K562 (cell line): ENCODE data around the gene CHCHD6. TPM values are rescaled to one million over a fixed set of nuclear protein-coding genes. Genes with fewer than 3 reads are reported as not detected.

Source experiments
- ATAC-seq: fragments of 200-7000 bp; cut with Tn5 transposase; 3 replicates; pipeline ENCODE4 v1.9.1; 2020; ENCODE audit warnings: moderate library complexity
- BruUV-seq: library from RNA; stranded (reverse); fragments of 400-500 nt; replicated peaks from 2 replicates; lab custom pipeline; 2021; lab: Mats Ljungman, UMichigan
- CTCF ChIA-PET: fragments of 300-600 bp; formaldehyde crosslinking; extraction: SDS; loops from one replicate; lab custom pipeline; 2021; ENCODE audit warnings: low intra/inter-chr PET ratio; lab: Yijun Ruan, JAX
- POLR2A ChIA-PET: fragments of 300-600, 350-650 bp; sonication (Branson Sonifier 250); formaldehyde crosslinking; extraction: SDS; loops from one replicate; lab custom pipeline; 2021; ENCODE audit warnings: antibody characterized with exemption, inconsistent platforms; lab: Yijun Ruan, JAX
- DNase-seq, 4 experiments: peaks; one replicate each; pipeline versions ENCODE4 v3.0.0 to v3.0.0-alpha.2; 2011 to 2018; ENCODE audit warnings: low spot score in 3 of 4, mixed read lengths in 3 of 4; ENCODE audit errors: extremely low read depth in 1 of 4
- FAIRE-seq: peaks from 2 replicates; lab custom pipeline; 2011; peaks lifted over from hg19 to GRCh38; lab: Jason Lieb, UNC
- H2AFZ ChIP-seq: 2 replicates; pipeline ENCODE4 v1.6.0; 2011; ENCODE audit warnings: low read depth, low read length, control low read depth, inconsistent platforms
- H3K27ac ChIP-seq: fragments of 200-600 bp; 3 replicates; pipeline ENCODE4 v1.8.0; 2011; ENCODE audit warnings: low read depth, mild to moderate bottlenecking, control low read depth, inconsistent platforms, low read length, moderate library complexity, mixed read lengths; ENCODE audit errors: extremely low read depth
- H3K27me3 ChIP-seq, 2 experiments: fragments of 300-600 bp in 1 of 2; 2 replicates in 1 of 2; 3 replicates in 1 of 2; pipeline versions ENCODE4 v1.6.0 to v1.8.0; 2011; ENCODE audit warnings: inconsistent platforms in 2 of 2, low read length in 2 of 2, mild to moderate bottlenecking in 1 of 2, mixed read lengths in 1 of 2, moderate library complexity in 1 of 2; ENCODE audit not compliant: control insufficient read depth in 2 of 2, insufficient read depth in 2 of 2
- H3K36me3 ChIP-seq: fragments of 300-600 bp; 3 replicates; pipeline ENCODE4 v1.8.0; 2011; ENCODE audit warnings: mild to moderate bottlenecking, low read length, inconsistent platforms; ENCODE audit not compliant: control insufficient read depth, insufficient read depth
- H3K4me1 ChIP-seq, 2 experiments: fragments of 200-600 bp in 1 of 2; replicated peaks in 1 of 2; 2 replicates in 1 of 2; 3 replicates in 1 of 2; pipeline versions ENCODE4 v1.5.1 to v1.8.0; 2011; ENCODE audit warnings: inconsistent platforms in 2 of 2, low read length in 2 of 2, mild to moderate bottlenecking in 1 of 2, mixed read lengths in 1 of 2, moderate library complexity in 1 of 2; ENCODE audit not compliant: control insufficient read depth in 2 of 2, insufficient read depth in 2 of 2
- H3K4me2 ChIP-seq: 2 replicates; pipeline ENCODE4 v1.6.1; 2011; ENCODE audit warnings: low read length, control low read depth, inconsistent platforms, mixed read lengths; ENCODE audit not compliant: insufficient read depth
- H3K4me3 ChIP-seq: fragments of 200-600 bp; sonication (generic), shearing (Covaris generic); 2 replicates; pipeline ENCODE4 v1.5.1; 2016; ENCODE audit warnings: control low read depth, inconsistent platforms
- H3K79me2 ChIP-seq: fragments of 200-600 bp; 3 replicates; pipeline ENCODE4 v1.8.0; 2011; ENCODE audit warnings: low read length, inconsistent platforms; ENCODE audit not compliant: control insufficient read depth, insufficient read depth
- H3K9ac ChIP-seq, 2 experiments: 2 replicates each; pipeline versions ENCODE4 v1.6.0 to v1.6.1; 2011; ENCODE audit warnings: low read depth in 2 of 2, low read length in 2 of 2, control low read depth in 1 of 2, inconsistent platforms in 1 of 2, mild to moderate bottlenecking in 1 of 2, mixed read lengths in 1 of 2; ENCODE audit not compliant: insufficient read depth in 1 of 2
- H3K9me1 ChIP-seq: one replicate; pipeline ENCODE4 v1.6.0; 2011; ENCODE audit warnings: inconsistent platforms, mild to moderate bottlenecking, low read length, moderate library complexity; ENCODE audit not compliant: control insufficient read depth, insufficient read depth
- H3K9me3 ChIP-seq: replicated peaks from 2 replicates; pipeline ENCODE4 v1.5.1; 2011; ENCODE audit warnings: low read depth, low read length, inconsistent platforms; ENCODE audit not compliant: control insufficient read depth, insufficient read depth
- H4K20me1 ChIP-seq: replicated peaks from 2 replicates; pipeline ENCODE4 v1.6.1; 2011; ENCODE audit warnings: low read length, inconsistent platforms, mixed read lengths; ENCODE audit not compliant: control insufficient read depth, insufficient read depth
- BMI1 ChIP-seq: fragments of 150-350 bp; IDR thresholded peaks from 2 replicates; pipeline ENCODE4 v1.6.1; 2014; ENCODE audit warnings: low read length
- CREB1 ChIP-seq, 2 experiments: sonication (generic) in 1 of 2; formaldehyde crosslinking in 1 of 2; IDR thresholded peaks; 2 replicates each; pipeline versions ENCODE4 v1.6.1 to v1.8.0; 2012 to 2022; ENCODE audit warnings: inconsistent platforms in 1 of 2, mild to moderate bottlenecking in 1 of 2, missing genetic modification reagents in 1 of 2, moderate library complexity in 1 of 2
- HDAC3 ChIP-seq: fragments of 450-650 bp; IDR thresholded peaks from 2 replicates; pipeline ENCODE4 v1.6.1; 2018; ENCODE audit warnings: borderline replicate concordance, mild to moderate bottlenecking, moderate library complexity; ENCODE audit not compliant: partially characterized antibody
- SIN3A ChIP-seq, 2 experiments: fragments of 150-350 bp in 1 of 2; IDR thresholded peaks; 2 replicates each; pipeline ENCODE4 v1.6.1; 2011 to 2016; ENCODE audit warnings: borderline replicate concordance in 2 of 2, low read depth in 2 of 2, low read length in 2 of 2, mild to moderate bottlenecking in 2 of 2, moderate library complexity in 2 of 2; ENCODE audit not compliant: control insufficient read depth in 1 of 2
- STAT6 ChIP-seq: sonication (generic); formaldehyde crosslinking; IDR thresholded peaks from 2 replicates; pipeline ENCODE4 v1.8.1; 2023; ENCODE audit warnings: mild to moderate bottlenecking, missing genetic modification reagents
- TCFL5 ChIP-seq: fragments of 250-450 bp; sonication (Bioruptor Pico); conservative IDR thresholded peaks from 2 replicates; pipeline ENCODE4 v1.6.1; 2021; ENCODE audit warnings: mild to moderate bottlenecking, moderate library complexity, matching md5 sums
- THAP12 ChIP-seq: fragments of 250-450 bp; sonication (Bioruptor Pico); IDR thresholded peaks from 2 replicates; pipeline ENCODE4 v1.9.0; 2021; ENCODE audit warnings: mild to moderate bottlenecking, inconsistent platforms
- YY1 ChIP-seq, 3 experiments: IDR thresholded peaks; 2 replicates each; pipeline ENCODE4 v1.6.1; 2011; ENCODE audit warnings: low read length in 2 of 3, mild to moderate bottlenecking in 2 of 3, moderate library complexity in 2 of 3, borderline replicate concordance in 1 of 3, control low read depth in 1 of 3, low read depth in 1 of 3; ENCODE audit not compliant: insufficient read depth in 3 of 3, insufficient replicate concordance in 2 of 3, control insufficient read depth in 1 of 3, insufficient read length in 1 of 3; ENCODE audit errors: extremely low read depth in 1 of 3
- ZFP36 ChIP-seq: fragments of 150-350 bp; IDR thresholded peaks from 2 replicates; pipeline ENCODE4 v1.6.1; 2018; ENCODE audit warnings: low read length, low read depth; ENCODE audit not compliant: partially characterized antibody
- WGBS: fragments of 100-300 bp; shearing (Covaris generic); methylation state at CpG from one replicate; pipeline ENCODE4 v1.1.6; 2016; ENCODE audit warnings: low coverage, mixed read lengths; ENCODE audit not compliant: insufficient coverage; ENCODE audit errors: missing lambda C conversion rate; 5-methylcytosine and 5-hydroxymethylcytosine counted together
- in situ Hi-C: fragments of 300-500 bp; cut with MboI; formaldehyde crosslinking; loops from 4 replicates; pipeline ENCODE4 v1.15.0; 2018; ENCODE audit warnings: inconsistent platforms, mixed read lengths
- intact Hi-C: fragments of 100-400 bp; cut with micrococcal nuclease; formaldehyde crosslinking; loops from 2 replicates; pipeline ENCODE4 v1.14.2; 2022
- polyA plus RNA-seq, 8 experiments: library from polyadenylated mRNA; depleted of rRNA in 4 of 8; stranded (reverse) in 5 of 8; unstranded in 3 of 8; fragments of >200 nt; fragmentation: Nextera tagmentation in 2 of 8; fragmentation: Illumina TruSeq in 1 of 8; extraction: Ambion mirVana in 2 of 8; extraction: Trizol in 1 of 8; gene quantifications; 2 replicates each; pipeline versions ENCODE4 v1.2.1 to v1.2.3, GENCODE V29; 2011 to 2014; ENCODE audit warnings: inconsistent platforms in 1 of 8, missing spikeins in 1 of 8
- total RNA-seq, 7 experiments: library from RNA; depleted of rRNA in 6 of 7; stranded (reverse); fragments of >200 nt in 6 of 7; fragmentation: Illumina TruSeq in 2 of 7; extraction: Trizol in 2 of 7; gene quantifications; 2 replicates each; pipeline versions ENCODE4 v1.2.1 to v1.2.3, GENCODE V29; 2011 to 2021; ENCODE audit warnings: low replicate concordance in 1 of 7

The CHCHD6 gene
- total and polyA plus RNA-seq, 9 of the 15 experiments (the other 6 are each of a cell fraction or from before 2014, with no cell fraction given) = 4.6 to 18.6 (median 10.9) TPM

DNA sequence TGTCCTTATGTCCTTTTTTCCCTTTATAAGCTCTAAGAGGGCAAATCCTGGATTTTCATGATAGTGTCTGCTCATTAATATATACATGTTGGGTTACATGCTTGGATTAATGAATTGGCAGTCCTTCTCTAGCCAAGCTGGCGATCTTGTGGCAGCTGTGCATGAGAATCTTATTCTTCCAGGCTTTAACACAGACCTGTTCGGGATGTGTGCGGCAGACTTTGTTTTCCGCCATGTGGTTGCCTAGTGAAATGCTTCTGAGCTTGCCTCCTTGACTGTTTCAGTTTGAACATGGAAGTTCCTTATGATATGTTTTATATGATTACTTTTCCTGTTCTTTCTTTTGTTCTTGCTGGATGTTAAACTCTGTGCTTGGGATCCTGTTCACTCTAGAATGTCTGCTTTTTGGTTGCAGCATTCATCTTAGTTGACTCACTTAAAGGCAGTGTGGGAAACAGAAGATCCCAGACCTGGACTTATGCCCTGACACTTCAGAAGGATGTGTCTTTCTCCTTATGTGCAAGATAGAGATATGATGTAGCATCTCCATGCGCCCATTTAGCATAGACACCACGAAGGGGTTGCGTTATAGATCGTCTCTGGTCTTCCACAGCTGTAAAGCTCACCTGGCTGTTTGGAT is 7.2 kb downstream of the CHCHD6 start:
- in situ Hi-C loops = no loop called here
- DNase-seq (no peak), ATAC-seq (no peak), FAIRE-seq (no peak)
- intact Hi-C loops = no loop called here
- Histone ChIP-seq H3K4me1 (no peaks in the 10 kb centered on the region; a peak in 1 of 5 replicates), H3K9ac (no peak overlapping the region), H4K20me1 (peaks cover 10% of the 10 kb centered on the region; the same call in 1 of the 2 replicates), H3K9me1 (no peaks in the 10 kb centered on the region), H3K27me3 (no peaks in the 10 kb centered on the region), H3K36me3 (no peaks in the 10 kb centered on the region), H3K9me3 (no peaks in the 10 kb centered on the region), H2AFZ (no peak overlapping the region), H3K79me2 (peaks cover 6% of the 10 kb centered on the region; the same call in 2 of the 3 replicates), H3K27ac (no peak overlapping the region), H3K4me3 (no peak overlapping the region), H3K4me2 (no peak overlapping the region)
- POLR2A ChIA-PET = interaction anchor here (0.6 to 1.0 kb wide), 3 partner anchors 8 to 275 kb away, joined by 3 read pairs; no protein-coding TSS in a partner anchor
- CTCF ChIA-PET = no interaction called here
- 61% methylated on average over 6 of the region's 8 CpGs for WGBS
- no peak for TF ChIP-seq ZFP36
- TF ChIP-seq YY1 (IDR thresholded peaks at IDR 0.05; ENCODE audit: borderline replicate concordance in 1 of 3, control insufficient read depth in 1 of 3, extremely low read depth in 1 of 3, insufficient read depth in 3 of 3, insufficient read length in 1 of 3, insufficient replicate concordance in 2 of 3, low read depth in 1 of 3, low read length in 2 of 3) = no peak
- TF ChIP-seq TCFL5 (CRISPR knock-in tag) = no peak
- no peak for TF ChIP-seq THAP12 (CRISPR knock-in tag)
- TF ChIP-seq STAT6 (CRISPR knock-in tag) = no peak
- TF ChIP-seq HDAC3 = no peak
- no peak for TF ChIP-seq CREB1 (IDR thresholded peaks at IDR 0.05)
- no peak for TF ChIP-seq CREB1 (CRISPR knock-in tag; IDR thresholded peaks at IDR 0.05)
- no peak for TF ChIP-seq SIN3A (IDR thresholded peaks at IDR 0.05; ENCODE audit: borderline replicate concordance in 2 of 2, control insufficient read depth in 1 of 2, low read depth in 2 of 2, low read length in 2 of 2)
- no peak for TF ChIP-seq BMI1
- BruUV-seq = no TSS peak
